Fibroblast of skin of left biceps (primary cell): ENCODE data around the gene SPATA6L.

Source experiments
- DNase-seq, 2 experiments: peaks; one replicate each; pipeline ENCODE4 v3.0.0-alpha.2; 2013; ENCODE audit warnings: low read depth in 2 of 2

The SPATA6L gene

DNA sequence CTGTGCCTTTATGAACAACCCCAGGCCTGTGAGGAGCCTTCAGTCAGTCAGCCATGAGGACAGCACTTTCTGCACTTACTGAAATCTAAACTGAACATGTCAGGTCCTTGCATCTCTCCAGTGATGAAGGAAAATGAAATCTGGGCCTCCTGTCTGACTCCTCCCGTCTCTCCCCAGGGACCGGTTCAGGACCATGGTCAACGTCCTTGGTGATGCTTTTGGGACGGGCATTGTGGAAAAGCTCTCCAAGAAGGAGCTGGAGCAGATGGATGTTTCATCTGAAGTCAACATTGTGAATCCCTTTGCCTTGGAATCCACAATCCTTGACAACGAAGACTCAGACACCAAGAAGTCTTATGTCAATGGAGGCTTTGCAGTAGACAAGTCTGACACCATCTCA is 81.1 kb downstream of the SPATA6L start:
- DNase-seq: no peak

DNA sequence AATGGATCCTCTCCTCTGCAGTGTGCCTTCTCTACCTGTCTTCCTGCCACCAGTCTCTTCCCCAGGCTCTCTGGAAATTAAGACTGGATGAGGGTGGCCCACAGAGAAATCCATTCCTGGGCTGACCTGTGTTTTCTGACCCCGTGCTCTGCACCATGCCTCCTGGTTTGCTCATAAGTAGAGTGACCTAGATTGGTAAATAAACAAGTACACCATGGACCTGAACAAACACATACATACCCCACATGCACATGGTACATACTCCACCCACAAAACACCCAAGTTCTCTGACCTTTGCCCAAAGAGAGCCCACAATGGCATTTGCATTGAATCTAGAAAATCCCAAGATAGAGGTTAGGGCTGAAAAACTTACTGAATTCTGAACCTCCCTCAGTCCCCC is 81.6 kb downstream of the SPATA6L start:
- DNase-seq: no peak

DNA sequence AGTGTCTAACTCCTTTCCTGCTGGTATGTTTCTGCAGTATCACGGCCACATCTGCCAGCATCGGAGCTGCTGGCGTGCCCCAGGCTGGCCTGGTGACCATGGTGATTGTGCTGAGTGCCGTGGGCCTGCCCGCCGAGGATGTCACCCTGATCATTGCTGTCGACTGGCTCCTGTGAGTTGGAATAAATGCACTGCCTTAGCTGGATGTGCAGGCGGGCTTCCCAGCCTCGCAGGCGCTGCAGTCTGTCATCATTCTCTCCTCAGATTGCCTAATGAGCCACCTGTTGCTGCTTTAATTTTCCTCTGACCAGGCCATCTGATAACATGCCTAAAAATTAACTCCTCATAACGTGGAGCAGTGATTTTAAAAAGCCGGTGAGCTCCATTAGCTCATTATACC is 83.3 kb downstream of the SPATA6L start:
- no peak for DNase-seq

DNA sequence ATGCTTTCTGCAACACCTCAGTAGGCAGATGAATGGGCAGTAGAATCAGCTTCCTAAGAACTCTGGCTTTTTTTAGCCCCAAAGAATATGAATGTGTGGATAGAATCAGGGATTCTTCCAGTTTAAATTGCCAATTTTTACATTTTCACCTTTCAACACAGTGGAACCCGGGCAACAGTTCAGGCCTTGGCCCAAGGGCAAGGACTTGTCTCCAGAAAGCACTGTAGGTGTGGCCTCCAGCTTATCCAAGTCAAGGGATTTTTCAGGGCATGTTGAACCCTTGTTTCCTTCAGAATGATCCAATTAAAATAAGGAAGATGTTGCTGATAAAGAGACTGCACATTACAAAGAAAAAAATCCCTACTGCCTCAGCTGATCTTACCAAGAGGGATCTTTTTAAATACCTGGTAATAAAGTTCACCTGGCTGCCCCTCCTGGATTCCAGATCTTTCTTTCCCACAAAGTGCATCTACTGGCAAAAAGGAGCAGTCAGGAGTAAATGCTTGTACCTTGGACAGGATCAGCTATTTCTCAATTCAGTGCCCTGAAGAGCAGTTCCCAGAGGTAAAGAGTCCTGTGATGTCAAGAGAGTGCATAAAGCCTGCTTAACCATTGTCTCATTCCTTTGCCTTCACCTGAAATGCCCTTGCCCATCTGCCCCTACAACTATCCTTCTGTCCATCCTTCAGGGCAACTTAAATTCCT is 84.3 kb downstream of the SPATA6L start:
- no peak for DNase-seq

DNA sequence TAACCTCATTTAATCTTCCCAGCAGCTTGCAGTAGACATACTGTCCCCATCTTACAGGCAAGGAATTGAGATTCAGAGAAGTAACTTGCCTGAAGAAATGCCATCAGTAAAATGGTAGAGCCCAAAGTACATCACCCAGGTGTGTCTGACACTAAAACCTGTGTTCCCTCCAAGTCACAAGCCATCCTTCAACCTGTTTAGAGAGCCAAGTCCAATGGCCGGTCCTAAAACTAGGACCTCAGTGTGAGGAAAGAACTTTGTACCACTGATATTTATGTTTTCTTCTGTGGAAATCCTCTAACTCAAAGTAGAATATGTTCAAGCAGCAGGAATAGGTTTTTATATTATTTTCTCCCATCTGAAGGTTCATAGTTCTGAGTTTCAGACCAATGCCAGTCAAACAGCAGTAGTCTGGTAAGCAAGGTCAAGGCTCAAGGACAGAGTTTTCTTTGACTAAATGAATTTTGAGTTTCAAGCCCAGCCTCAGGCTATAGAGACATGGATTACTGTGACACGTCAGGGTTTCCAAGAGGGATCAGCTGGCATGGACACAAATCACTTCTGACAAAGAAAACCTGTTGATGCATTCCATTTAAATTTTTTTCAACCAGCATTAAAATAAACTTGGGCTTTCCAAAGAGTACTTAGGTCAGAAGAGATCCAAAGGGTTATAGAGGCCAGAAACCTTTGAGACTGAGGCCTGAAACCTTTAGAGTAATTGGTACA is 85.1 kb downstream of the SPATA6L start:
- DNase-seq: no peak

DNA sequence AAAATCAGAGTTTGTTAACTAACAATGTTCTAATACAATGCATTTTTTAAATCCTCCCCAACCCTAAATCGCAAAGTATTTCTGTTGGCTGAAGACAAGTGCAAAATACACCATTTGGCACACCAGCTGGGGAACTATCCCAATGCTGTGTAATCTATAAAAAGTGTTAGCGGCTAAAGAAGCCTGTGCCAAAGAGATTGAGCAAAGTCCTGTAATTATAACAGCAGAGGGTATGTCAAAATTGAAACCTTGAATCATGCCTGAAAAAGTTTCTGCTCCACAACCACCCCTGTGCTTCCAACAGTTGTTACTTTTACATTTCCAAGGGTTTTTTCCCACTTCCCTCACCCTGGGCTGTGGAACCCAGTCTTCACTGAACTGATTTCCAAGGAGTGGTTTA is 87.3 kb downstream of the SPATA6L start:
- DNase-seq: no peak

DNA sequence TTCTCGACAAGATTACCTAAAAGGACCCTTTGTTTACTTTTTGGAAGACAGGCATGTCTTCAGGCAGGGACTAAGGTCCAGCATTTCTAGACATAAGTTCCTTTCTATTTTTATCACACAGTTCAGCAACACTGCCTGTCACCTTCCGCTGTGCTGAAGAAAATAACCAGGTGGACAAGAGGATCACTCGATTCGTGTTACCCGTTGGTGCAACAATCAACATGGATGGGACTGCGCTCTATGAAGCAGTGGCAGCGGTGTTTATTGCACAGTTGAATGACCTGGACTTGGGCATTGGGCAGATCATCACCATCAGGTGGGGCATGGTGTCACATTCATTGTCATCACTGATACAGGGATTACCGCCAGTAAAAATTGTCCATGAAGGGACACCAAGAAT is 89.8 kb downstream of the SPATA6L start:
- no peak for DNase-seq

DNA sequence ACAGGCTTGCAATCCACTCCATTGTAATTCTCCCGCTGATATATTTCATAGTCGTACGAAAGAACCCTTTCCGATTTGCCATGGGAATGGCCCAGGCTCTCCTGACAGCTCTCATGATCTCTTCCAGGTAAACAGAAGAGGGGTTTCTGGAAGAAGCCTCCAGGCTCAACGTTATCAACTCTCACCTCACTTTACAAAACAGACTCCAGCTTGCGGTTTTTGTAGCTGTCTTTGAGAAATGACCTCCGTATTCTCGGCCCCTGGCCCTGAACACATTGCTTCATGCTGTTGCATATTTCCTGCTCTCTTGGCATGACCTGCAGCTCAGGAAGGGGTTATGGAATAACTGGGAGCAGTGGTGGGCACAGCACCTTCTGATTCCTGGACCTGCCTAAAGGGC is 90.3 kb downstream of the SPATA6L start:
- no peak for DNase-seq

DNA sequence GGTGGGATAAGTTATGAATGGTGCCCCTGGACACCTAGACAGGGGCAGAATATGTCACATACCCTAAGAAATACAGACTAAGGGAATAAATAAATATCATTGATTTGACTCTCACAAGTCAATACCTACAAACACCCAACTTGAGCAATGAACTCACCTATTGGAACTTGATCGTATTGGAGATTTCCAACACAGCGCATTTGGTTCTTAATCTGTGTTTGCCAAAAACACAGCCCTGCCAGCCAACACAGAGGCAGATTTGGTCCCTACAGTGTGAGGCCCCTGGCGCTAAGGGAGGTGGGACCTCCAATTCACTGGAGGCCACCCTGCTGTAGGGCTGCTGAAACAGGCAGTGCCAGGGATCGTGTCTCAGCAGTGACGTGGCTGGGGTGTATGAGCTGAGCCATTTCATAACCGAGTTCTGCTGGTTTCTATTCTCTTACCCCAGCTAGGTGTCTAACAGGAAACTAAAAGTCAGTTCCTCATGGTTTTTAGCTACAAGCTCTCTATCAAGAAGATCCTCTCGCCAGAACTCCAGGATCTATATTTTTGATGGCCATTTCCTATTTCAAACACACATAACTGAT is 91.5 kb downstream of the SPATA6L start:
- no peak for DNase-seq

DNA sequence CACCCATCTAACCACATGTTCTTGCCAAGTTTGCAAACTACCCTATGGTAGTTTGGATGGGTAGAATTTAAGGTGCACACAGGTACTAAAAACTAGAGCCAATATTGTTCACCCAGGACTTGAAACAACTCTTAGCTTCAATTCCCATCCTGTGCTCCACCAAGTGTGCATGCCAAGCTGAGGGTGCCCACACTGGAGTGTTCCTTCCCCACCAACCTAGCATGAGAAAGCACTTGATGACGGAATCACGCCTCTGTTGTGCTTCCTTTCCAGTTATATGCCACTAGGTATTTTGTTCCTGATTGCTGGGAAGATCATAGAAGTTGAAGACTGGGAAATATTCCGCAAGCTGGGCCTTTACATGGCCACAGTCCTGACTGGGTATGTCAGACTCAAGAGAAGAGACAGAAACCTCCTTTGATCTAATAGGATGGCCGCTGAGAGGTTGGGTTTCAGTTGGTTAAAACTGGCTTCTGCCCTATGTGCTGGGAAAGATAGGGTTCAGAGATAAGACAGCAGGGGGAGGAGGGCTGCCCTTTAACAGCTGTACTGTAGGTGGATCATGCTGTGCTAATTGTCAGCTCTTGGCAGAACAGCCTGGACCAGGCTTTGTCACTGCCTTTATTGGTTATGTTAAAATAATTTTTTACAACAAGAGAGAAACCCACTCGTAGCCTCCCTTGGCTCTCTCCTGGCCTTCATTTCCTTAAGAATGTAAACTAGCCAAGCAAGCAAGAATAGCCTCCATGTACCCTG is 92.5 kb downstream of the SPATA6L start:
- DNase-seq: no peak

DNA sequence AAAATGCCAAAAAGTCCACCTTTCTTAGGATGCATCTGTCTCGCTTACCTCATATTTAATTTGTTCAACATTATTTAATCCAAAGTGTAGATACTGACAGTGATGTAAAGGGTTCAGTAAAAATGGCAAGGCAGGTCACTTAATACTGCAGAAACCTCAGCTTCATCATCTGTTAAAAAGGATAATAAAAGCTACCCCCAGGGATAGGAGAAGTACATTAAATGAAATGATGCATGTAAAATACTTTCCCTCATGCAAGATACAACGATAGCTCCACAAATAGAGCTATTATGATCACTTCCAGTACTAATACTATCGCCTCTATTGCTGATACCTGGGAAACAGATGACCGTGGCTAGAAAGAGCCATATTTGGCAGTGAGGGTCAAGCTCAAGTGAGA is 93.1 kb downstream of the SPATA6L start:
- DNase-seq: no peak

DNA sequence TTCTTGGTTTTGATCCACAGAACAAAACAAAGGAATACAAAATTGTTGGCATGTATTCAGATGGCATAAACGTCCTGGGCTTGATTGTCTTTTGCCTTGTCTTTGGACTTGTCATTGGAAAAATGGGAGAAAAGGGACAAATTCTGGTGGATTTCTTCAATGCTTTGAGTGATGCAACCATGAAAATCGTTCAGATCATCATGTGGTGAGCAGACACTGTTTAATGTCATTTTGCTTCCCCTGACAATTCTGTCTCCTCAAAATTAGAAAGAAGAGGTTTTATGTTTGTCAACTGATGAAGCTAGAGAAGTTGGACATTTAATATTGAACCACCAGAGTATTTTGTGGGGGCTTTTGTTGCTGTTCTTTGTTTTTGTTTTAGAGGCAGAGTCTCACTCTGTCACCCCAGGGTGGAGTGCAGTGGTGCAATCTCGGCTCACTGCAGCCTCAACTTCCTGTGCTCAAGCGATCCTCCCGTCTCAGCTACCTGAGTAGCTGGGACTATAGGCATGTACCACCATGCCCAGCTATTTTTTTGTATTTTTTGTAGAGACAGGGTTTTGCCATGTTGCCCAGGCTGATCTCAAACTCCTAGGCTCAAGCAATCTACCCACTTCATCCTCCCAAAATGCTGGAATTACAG is 94.0 kb downstream of the SPATA6L start:
- no peak for DNase-seq

DNA sequence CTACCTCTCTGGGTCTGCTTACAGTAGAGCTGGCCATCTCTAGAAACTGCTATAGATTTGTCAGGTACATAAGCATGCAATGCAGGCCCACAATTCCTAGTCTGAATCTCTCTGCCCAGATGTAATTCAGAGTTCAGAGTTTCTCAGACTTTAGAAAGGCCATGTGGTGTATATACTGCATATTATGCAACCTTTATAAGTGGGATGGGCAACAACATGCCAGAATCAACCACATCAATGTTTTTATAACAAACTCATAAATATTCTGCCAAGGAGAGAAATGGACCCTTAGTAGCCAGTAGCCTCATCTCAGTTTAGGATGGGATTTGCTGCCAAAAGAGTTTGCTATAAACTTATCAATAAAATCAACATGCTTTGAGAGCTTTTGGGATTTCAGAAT is 97.2 kb downstream of the SPATA6L start:
- no peak for DNase-seq

DNA sequence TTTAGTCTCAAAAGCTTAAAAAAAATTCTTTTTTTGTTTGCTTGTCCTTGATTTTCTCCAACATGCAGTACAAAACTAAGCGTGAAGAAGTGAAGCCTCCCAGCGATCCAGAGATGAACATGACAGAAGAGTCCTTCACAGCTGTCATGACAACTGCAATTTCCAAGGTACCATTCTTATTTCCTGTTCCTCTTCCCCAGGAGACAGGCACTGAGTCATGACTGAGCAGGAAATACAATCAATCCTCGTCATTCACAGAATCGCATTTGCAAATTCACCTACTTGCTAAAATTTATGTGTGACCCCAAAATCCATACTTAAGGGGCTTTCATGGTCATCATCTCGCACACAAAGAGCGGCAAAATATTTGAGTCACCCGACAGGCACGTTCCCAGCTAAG is 98.7 kb downstream of the SPATA6L start:
- DNase-seq: no peak

DNA sequence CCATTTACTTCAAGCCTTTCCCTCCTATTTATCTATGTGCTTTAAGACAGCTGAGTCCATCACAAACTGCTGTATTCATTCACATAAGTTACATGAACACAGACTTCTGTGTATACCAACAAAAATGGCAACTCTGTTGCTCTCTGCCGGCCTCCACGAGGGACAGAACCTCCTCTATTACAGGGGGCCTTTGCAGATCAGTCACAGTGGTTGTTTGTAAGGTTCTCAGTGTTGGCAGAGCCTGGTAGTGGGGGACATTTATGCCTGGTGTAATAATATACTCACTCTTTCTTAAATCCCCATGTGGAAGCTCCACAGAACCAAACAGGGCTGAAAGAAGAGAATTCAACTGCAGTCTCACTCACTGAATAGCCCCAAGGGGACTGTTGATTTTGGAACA is 99.5 kb downstream of the SPATA6L start:
- no peak for DNase-seq

DNA sequence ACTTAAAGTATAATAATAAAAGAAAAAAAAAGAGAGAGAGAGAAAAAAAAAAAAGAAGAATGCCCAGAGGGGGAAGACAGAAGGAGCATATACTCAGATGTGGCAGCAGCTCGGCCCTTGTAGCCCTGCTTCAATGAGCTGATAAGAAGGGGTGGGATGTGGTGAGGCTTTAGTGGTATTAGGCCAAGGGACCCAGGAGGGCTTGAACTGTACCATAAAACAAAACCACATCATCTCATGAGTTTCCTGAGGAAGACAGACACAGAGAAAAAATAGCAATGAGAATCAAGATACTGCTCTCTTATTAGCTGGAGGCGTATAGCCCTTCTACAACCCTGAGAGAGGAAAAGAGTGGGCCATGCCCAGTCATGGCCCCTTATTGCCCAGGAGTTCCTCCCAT is 103.2 kb downstream of the SPATA6L start:
- DNase-seq: no peak

DNA sequence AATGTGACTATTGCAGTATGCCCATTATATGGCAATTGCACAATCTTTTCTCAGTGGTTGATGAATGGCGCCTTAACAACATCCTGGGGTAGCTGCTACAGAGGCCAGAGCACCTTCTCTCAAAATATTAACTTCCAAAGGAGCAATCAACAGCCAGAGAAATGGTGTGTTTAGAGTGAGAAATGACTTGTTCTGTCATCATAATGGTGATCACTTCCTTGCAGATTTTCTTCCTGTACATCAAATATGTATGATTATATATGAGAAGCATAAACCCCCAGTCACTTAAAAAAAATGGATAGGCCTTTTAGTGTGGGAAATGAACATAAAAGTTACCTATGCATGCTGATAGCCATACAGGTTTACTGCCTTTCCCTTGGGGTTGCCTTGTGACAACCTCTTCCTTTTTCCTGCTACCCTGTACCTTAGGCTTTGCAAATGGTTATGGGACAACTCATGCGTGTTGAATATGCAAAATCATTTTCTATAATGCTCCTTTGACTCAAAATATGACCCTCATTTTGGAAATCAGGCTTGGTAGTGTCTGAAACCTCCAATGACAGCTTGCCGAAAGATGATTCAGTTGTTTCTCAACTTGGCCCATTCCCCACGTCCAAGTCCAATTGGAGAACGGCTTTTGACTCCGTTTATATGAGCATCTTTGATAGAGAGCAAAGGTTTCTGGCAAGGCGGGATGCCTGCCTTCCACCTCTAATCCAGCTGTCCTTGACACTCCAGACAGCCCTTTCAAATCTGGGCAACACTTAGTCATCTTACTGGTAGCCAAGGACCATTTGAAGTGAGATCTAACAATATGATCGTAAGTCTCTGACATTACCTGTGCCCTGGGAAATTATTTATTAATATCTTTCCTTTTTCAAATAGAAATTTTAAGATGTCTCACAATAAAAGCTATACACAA is 106.8 kb downstream of the SPATA6L start:
- no peak for DNase-seq

DNA sequence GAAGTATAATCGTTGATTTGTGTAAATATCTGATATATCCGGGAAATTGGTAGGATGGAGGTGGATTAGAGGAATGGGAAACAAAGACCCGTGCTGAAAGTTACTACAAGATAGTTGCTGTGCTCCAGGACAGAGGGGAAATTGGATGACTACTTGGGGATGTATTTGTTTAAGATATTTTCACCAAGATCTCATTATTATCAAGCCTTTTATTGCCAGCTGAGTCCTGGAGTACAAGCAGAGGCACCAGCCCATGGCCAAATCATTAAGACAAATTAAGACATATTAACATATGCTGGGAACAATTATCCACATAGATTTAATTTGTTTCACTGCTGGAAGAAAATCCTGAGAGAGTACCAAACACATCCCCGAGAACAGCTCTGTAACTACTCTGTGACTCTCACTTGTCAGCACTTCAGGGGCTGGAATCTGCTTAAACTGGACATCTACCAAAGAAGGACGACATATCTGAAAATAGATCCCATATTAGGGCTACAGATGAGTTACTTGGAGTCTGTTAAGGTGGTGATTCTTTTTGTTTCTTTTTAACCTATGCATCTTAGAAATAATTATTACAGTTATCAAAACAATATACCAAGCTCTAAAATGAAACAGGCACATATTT is 107.8 kb downstream of the SPATA6L start:
- DNase-seq: no peak

DNA sequence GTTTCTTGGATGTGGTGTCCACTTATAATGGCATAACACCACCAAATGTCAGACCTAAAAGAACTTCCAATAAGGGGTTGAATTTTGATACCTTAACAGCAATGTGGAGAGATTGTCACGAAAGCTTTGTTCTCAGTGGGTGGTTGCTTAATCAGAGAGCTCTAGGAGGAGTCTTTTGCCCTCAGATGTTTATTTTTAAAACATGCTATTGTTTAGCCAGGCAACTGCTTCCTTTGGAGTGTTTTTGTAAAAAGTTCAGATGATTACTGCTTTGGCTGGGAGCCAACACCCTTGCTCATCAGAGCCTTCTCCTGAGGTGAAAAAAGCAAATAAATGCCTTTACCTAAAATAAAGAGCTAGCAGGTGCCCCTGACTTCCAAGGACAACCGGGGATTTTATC is 111.0 kb downstream of the SPATA6L start:
- no peak for DNase-seq

DNA sequence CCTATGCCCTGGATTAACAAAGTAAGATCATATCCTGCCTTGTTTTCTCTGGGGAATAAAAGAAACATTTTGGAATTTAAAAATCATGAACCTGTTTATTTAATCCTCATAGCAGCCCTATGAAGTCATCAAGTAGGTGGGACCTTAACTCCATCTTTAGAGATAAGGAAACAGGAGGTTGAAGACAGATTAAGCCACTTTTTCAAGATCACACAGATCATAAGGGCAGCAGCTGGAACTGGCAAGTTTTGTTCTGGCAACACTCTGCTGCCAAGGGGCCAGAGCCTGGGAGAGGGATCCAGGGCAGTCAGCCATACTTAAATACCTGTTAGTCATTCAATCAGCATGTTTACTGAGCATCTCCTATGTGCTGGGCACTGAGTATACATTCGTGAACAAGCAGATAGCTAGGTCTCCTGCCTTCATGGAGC is 112.3 kb downstream of the SPATA6L start:
- no peak for DNase-seq
